ENCODE results near the gene EML4.
"Not testable (repeated sequence)": the region's sequence is repeated elsewhere in the genome, so short reads cannot be mapped to it uniquely, and the experiment has no call there.

Gene EML4

DNA sequence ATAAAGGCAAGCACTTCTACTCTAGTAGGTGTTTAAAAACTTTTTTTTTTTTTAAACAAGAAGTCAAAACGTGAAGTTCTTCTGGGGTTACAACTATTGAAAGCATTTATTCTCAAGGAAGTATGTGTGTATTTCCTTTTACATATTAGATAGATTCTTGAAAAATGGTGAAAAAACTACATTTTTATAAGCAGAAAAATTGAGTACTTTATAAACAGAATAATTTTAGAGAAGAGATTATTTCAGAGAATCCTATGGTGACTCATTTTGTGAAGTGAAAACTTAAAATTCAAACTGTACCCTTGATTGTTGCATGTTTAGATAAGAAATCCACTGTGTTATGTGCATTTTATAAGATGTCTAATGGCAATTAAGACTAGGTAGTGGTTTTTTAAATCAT, 2.9 kb downstream of the EML4 start:
- no peak for DNase-seq

DNA sequence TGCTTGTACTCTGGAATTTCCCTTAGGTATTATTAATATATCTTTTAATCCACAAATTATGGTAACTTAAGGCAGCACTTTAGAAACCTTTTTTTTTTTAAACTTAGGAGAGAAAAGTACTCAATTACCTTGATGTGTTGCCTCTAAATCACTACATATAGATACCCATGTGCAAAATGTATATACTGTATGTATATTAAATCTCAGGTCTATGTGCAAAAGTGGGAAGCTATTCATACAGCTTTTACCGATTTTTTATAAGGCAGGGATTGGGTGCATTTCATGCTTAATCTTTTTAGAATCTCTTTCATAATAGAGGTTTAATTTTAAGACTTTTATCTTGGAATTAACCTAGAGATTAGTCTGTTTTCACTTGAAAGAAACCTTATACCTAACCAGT, 3.4 kb downstream of the EML4 start:
- no peak for DNase-seq

DNA sequence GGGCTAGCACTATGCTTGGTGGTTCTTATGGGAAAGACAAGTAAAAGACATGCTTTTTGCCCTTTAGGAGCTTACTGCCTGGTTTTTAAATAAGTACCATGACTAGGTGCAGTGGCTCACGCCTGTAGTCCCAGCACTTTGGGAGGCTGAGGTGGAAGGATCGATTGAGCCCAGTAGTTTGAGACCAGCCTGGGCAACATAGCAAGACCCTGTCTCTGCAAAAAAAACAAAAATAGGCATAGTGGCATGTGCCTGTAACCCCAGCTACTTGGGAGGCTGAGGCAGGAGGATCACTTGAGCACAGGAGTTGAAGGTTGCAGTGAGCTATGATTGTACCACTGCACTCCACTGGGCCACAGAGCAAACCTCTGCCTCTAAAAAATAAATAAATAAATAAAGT, 4.3 kb downstream of the EML4 start:
- DNase-seq, result not testable (repeated sequence)

DNA sequence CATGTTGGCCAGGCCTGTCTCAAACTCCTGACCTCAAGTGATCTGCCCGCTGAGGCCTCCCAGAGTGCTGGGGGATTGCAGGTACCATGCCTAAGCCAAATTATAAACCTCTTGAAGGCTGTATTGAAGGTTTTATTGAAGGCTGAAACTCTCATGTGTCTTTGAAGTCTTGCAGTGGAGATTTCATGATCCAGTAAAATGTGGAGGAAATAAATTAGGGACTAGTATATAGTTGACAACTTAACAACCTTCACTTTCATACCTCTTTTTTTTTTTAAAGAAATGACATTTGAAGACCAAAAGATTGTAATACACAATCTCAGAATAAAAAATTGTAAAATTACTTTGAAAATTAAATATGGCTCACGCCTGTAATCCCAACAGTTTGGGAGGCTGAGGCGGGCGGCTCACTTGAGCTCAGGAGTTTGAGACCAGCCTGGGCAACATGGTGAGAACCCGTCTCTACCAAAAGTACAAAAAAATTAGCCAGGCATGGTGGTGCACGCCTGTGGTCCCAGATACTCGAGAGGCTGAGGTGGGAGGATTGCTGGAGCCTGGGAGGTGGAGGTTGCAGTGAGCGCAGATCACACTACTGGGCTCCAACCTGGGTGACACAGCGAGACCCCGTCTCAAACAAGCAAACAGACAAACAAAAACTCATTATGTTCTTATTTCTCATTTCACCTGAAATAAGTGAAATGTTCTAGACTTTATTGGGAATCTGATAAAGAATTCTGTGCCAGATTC, 8.0 kb downstream of the EML4 start:
- DNase-seq, result no peak

DNA sequence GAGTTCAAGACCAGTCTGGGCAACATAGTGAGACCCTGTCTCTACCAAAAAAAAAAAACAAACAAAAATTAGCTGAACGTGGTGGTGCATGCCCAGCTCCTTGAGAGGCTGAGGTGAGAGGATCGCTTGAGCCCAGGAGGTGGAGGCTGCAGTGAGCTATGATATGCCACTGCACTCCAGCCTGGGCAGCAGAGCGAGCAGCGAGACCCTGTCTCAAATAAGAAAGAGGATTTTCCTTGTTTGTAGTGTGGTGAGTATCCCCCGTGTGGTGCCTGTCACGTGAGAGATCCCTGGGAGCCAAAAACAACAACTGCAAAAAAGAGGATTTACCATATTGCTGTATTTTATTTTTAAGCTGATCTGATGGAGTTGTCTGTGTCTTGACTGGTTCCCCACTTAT, 9.2 kb downstream of the EML4 start:
- no peak for DNase-seq

DNA sequence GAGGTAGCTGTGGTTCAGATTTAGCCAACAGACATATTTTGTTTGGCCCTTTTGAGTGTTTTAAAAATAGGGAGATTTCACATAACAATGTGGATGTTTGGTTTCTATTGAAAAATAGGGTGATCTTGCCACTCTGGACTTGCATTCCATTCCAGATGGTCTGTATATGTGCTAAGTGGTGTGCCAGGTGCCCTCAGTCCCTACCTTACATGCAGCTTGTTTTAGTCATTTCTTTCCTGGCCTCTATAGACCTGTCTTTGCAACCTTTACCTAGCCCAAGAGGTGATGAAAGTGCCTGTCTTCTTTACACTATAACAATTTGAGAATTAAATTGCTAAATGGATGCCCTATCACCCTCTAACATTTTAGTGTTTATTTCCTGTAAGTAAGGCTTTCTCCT, 11.1 kb downstream of the EML4 start:
- no peak for DNase-seq

DNA sequence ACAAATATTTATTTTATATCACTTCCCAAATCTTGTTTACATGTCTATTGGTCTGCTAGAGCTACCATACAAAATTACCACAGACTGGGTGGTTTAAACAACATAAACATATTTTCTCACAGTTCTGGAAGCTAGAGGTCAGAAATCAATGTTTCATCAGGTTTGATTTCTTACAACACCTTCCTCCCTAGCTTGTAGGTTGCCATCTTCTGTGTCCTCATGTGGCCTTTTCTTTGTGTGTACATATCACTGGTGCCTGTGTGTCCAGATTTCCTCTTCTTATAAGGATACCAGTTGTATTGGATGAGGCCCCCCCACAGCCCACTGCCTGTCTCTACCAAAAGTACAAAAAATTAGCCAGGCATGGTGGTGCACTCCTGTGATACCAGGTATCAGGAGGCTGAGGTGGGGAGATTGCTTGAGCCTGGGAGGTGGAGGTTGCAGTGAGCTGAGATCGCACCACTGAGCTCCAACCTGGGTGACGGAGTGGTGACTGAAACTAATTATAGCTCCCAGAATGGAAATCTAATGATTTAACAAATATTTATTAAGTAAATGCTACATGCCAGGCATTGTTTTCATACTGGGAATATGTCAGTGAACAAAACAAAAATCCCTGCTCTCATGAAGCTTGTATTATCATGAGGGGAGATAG, 13.6 kb downstream of the EML4 start:
- no peak for DNase-seq

DNA sequence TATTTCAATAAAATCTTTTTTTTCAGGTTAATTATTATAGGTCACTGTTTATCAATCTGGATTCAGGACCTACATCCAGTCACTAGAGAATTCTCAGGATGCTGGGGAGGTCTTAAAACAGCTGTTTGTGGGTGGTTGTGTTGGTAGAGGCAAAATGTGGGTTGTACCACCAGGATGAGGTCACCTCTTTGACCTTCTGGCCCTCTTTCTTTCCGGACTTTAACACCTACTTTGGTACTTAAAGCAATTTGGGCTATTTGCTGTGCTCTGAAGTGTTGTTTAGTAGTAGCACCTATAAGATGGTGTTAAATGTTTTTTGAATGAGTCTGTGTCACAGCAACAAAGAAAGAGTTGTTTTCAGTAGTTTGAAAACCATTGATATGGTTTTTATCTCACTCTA, 14.6 kb downstream of the EML4 start:
- no peak for DNase-seq

DNA sequence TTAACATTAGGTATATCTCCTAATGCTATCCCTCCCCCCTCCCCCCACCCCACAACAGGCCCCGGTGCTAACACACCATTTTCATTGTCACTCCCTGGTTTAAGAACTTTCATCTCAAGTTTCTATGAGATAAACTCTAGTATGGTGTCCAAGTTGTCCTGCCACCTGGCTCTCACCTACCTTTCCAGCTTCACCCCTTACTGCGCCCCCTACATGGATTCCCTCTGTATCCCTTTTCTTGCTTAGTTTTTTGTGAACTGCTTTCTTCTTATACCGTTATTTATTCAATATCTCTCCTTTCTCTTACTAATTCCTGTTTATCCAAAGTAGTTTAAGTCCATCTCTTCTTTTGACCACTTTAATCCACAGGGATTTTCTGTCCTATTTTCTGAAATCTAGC, 15.2 kb downstream of the EML4 start:
- DNase-seq, result no peak

DNA sequence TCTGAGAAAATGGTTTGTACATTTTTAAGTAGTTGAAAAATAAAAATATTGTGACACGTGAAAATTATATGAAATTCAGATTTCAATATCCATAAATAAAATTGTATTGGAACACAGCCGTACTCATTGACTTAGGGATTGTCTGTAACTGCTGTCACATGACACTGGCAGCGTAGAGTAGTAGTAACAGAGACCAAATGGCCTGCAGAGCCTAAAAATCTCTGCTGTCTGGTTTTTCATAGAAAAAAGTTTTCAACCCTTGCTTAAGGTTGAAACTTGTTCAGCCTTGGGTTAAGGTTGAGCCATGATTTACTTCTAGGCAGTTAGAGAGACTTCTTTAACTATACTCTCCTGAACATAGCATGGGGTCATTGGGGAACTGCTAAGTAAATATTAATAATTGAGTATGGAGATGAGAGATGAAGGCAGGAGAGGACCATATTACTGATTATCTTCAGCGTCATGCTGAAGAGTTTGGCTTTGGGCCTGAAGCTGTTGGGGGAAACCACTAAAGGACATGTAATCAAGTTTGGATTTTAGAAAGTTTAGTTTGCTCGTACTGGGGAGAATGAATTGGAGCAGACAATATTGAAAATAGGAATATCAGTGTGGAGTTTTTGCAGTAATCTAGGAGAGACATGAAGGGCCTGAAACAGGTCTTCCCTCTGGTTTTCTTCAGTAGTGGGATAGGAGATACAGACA, 16.2 kb downstream of the EML4 start:
- no peak for DNase-seq

DNA sequence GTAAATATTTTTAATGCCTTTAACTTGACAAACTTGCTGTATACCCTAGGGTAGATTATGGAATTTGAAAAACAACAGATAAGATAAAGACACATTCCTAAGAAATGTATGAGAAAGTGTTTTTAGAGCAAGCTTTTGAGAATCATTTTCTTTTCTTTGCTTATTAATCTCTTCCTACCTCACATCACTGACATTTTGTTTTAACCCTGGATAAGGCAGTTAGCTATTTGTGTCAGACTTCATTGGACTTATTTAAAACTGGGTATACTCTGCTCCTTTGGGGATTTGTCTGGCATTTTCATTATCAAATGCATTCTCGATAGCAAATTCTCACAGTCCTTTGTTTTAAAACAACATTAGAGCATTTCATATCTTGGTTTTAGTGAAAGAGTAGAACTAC, 17.2 kb downstream of the EML4 start:
- no peak for DNase-seq

DNA sequence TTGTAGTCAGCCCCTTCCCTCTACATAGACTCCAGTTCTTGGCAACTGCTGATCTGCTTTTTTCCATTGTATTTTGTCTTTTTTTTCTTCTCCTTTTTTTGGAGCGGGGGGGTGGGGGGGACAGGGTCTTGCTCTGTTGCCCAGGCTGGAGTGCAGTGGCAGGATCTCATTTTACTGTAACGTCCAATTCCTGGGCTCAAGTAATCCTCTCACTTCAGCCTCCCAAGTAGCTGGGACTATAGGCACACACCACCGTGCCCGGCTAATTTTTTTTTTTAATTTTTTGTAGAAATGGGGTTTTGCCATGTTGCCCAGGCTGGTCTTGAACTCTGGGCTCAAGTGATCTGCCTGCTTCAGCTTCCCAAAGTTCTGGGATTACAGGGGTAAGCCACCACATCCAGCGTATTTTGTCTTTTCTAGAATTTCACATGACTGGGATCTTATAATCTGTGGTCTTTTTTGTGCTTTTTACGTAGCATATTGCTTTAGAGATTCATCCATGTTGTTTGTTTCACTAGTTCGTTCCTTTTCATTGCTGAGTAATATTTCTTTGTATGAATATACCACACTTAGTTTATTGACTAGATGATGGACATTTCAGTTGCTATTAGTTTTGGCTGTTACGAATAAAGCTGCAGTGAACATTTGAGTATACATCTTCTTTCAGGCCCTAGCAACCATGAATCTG, 17.9 kb downstream of the EML4 start:
- no peak for DNase-seq

DNA sequence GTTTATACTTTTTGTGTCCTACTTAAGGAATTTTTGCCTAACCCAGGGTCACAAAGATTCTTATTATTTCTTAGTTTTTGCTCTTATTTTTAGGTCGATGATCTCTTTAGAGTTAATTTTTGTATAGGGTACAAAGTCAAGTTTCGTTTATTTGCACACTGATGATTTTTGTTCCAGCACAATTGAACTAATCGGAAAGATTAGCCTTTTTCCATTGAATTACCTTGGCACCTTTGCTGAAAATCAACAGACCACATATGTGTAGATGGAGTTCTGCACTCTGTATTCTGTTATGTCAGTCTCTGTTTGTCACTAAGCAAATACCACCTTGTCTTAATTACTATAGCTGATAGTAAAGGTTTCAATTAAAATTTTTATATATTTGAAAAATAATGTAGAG, 18.7 kb downstream of the EML4 start:
- no peak for DNase-seq

DNA sequence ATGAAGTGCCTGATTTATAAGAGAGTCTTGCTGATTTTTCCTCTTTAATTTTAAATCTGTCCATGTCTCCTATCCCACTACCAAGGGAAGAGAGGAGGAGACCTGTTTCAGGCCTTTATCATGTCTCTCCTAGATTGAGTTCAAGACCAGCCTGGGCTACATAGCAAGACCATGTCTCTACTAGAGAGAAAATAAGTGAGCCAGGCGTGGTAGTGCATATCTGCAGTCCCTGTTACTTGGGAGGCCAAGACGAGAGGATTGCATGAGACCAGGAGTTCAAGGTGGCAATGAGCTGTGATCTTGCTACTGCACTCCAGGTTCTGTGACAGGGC, 20.0 kb downstream of the EML4 start:
- DNase-seq, result no peak

DNA sequence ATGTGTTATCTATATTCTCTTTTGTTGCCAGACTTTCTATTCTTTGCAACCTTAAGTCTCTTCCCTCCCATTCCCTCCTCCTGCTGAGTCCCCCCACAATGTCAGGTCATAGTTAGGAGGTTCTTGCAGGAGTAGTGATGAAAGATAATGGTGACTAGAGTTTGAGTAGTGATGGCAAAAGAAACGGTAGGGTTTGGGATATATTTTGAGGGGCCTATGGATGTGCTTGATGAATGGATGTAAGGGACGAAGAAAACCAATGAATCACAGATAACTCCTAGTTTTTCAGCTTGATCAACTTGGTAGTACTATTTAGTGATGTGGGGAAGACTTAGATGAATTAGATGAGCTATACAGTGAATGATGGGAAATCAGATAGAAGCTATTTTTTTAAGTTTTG, 21.0 kb downstream of the EML4 start:
- DNase-seq, result no peak

DNA sequence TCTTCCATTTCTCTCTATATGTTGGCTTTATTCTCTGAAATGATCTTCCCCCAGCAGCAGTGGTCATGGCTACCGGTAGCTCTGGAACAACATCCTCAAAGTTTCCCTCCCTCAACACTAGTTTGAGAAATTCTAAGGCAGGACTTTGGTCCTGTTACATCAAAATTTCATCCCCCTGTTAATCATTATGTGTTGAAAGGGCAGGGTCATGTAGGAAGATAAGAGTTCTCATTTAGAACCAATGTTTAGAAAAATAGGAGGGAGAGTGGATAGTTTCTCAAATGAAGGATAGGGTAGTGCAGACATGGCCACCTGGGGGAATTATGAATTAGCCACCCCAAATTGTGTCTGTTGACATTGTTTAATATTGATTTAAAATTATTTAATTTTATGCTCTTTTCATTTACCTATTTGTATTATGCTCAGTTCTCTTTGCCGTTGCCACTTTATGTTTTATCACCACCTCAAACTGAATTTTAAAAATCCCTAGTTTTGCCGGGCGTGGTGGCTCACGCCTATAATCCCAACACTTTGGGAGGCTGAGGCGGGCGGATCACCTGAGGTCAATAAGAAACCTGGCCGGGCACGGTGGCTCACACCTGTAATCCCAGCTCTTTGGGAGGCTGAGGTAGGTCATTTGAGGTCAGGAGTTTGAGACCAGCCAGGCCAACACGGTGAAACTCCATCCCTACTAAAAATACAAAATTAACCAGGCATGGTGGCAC, 22.3 kb downstream of the EML4 start:
- DNase-seq, result no peak

DNA sequence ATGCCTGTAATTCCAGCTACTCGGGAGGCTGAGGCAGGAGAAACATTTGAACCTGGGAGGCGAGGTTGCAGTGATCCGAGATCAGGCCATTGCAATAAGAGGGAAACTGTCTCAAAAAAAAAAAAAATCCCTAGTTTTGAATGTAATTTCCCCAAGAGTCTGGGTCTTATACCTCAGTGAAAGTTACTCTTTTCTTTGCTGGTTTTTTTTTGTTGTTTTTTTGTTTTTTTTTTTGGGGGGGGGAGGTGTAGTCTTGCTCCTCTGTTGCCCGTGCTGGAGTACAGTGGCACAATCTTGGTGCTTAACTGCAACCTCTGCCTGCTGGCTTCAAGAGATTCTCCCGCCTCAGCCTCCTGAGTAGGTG, 22.8 kb downstream of the EML4 start:
- no peak for DNase-seq

DNA sequence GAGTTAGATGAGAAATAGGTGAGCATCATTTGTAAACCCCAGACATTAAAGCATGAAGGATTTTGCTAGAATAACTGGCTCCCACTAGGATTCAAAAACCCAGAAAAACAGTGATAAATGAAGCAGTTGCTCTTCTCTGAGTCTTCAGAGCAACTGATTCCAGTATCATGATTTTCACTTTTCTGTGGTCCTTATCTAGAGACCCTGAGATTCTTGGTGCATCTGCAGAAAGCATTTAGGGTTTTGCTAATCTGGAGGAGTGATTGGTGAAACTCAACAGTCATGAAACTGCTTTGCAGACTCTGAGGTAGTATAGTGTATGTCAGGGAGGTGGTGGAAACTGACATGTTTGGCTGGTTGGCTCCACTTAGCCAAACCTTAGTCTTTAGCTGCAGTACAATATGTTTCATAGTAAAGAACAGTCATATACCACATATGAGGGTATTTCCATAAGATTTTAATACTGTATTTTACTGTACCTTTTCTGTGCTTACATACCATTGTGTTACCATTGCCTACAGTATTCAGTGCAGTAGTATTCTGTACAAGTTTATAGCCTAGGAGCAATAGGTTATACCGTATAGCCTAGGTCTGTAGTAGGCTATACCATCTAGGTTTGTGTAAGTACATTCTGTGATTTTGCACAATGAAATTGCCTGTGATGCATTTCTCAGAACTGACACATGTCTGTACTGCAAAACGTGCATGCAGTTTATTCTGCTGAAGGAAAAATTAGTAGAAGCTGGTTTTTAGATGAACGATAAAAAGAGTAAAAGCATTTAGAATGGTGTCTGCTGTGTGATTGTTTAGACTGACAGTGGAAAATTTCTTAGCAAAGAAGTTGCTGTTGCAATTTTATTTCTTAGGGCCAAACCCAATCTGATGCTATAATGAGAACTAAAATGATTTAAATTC, 23.8 kb downstream of the EML4 start:
- no peak for DNase-seq

DNA sequence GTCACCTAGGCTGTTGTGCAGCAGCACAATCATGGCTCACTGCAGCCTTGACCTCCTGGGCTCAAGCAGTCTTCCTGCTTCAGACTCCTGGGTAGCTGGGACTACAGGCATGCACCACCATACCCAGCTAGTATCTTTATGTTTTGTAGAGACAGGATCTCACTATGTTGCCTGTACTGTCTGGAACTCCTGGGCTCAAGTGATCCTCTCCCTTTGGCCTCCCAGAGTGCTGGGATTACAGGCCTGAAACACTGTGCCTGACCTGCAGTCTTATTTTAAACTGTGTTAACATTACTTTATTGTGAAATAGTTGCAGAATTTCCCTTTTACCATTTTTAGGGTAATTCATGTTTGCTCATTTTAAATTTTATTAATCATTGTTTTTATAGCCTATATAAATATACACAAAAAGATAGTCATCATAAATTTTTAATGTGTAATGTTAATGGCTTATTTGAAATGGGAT, 24.6 kb downstream of the EML4 start:
- DNase-seq, result no peak

DNA sequence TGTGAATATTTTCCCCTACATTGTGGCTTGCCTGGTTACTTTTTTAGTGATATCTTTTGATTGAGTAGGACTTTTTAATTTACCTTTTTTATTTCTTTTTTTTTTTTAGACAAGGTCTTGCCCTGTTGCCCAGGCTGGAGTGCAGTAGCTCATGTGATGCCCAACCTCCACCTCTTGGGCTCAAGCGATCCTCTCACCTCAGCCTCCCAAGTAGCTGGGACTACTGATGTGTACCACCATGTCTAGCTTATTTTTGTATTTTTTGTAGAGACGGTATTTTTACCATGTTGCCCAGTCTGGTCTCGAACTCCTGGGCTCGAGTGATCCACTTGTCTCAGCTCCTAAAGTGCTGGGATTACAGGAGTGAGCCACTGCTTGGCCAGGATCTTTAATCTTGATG, 25.3 kb downstream of the EML4 start:
- no peak for DNase-seq

DNA sequence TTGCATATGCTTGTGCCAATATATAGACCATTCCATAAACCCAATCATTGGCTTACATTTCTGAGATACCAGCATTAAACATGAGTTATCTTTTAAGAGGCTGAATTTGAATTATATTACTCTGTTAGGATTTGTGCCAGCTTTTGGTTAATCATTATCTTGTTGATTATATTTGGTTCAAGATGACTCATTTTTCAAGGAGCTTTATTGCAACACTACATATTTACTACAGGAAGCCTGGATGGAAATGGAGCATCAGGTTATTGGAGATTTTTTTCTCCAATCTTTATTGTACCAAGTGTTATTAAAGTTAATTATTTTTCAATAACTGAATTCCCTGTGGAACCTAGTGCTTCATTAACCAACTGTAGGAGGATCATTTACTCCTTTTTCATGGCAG, 26.4 kb downstream of the EML4 start:
- peak; percentile 14 for DNase-seq

DNA sequence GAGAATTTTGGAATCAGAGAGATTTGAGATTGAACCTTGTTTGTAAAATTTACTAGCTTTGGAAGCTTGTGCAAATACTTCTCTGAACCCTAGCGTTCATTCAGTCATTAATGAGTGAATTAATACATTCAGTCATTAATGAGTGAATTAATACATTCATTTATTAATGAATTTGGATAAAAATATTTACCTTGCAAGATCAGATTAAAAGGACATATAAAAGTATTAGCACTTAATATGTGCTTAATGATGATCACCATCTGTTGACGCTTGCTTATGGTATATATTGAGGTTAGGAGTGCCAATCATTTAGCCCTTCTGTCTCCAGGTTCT, 26.9 kb downstream of the EML4 start:
- no peak for DNase-seq
